CD4-positive, alpha-beta T cell treated with Interferon alpha-2 for 1 hour (primary cell): ENCODE data around the gene SIM1.

Experiments used
- DNase-seq, 2 donors: peaks; one replicate each; pipeline ENCODE4 v3.0.0-alpha.2; 2020 to 2022

The SIM1 gene

GRCh38 chr6:100470422-100471120, 5.8 kb upstream of the SIM1 start:
- no peak for DNase-seq

GRCh38 chr6:100469101-100469859, 4.6 kb upstream of the SIM1 start:
- DNase-seq: no peak

- DNase-seq: no peak
Observed at GRCh38 chr6:100468016-100468622, 3.4 kb upstream of the SIM1 start.

- no peak for DNase-seq
Observed at GRCh38 chr6:100467129-100468015, 2.7 kb upstream of the SIM1 start.

GRCh38 chr6:100466410-100467128, 1.8 kb upstream of the SIM1 start:
- no peak for DNase-seq

- no peak for DNase-seq
Observed at GRCh38 chr6:100465701-100466409, 1.1 kb upstream of the SIM1 start.

GRCh38 chr6:100464162-100464851, 414 bp downstream of the SIM1 start:
- DNase-seq: no peak

- no peak for DNase-seq
Observed at GRCh38 chr6:100463630-100464161, 1.0 kb downstream of the SIM1 start.

- DNase-seq: no peak
Observed at GRCh38 chr6:100462706-100463629, 1.8 kb downstream of the SIM1 start.

GRCh38 chr6:100461917-100462705, 2.6 kb downstream of the SIM1 start:
- DNase-seq: peak in 1 of 2 donors; percentile 28

GRCh38 chr6:100461278-100461916, 3.3 kb downstream of the SIM1 start:
- DNase-seq: no peak

GRCh38 chr6:100460650-100461204, 4.0 kb downstream of the SIM1 start:
- no peak for DNase-seq

- DNase-seq: no peak
Observed at GRCh38 chr6:100459592-100460184, 5.0 kb downstream of the SIM1 start.

GRCh38 chr6:100458841-100459591, 5.7 kb downstream of the SIM1 start:
- no peak for DNase-seq

- no peak for DNase-seq
Observed at GRCh38 chr6:100457311-100457990, 7.3 kb downstream of the SIM1 start.

GRCh38 chr6:100456908-100457235, 7.8 kb downstream of the SIM1 start:
- DNase-seq: no peak
